Thyroid gland (tissue), 4 donors: Measurements from ENCODE around the gene ARHGAP10. TPM values are rescaled to one million over a fixed set of nuclear protein-coding genes. Genes with fewer than 3 reads are reported as not detected.

Experiments
- DNase-seq, 2 donors: peaks; one replicate each; pipeline ENCODE4 v3.0.0-alpha.2; 2019
- H3K27ac ChIP-seq, 3 donors: fragments of 200-600 bp; sonication (generic); 1 replicate in 2 of 3; 2 replicates in 1 of 3; pipeline ENCODE4 v1.5.1; 2016 to 2019; ENCODE audit warnings: mild to moderate bottlenecking in 1 of 3, moderate library complexity in 1 of 3
- H3K27me3 ChIP-seq: fragments of 200-600 bp; sonication (generic); one replicate; pipeline ENCODE4 v1.5.1; 2019
- H3K36me3 ChIP-seq, 2 donors: fragments of 200-600 bp; sonication (generic); one replicate each; pipeline ENCODE4 v1.5.1; 2016 to 2019
- H3K4me1 ChIP-seq, 2 donors: fragments of 200-600 bp; sonication (generic); one replicate each; pipeline ENCODE4 v1.5.1; 2017 to 2019
- H3K4me3 ChIP-seq, 3 donors: fragments of 200-600 bp; sonication (generic); replicated peaks in 1 of 3; 1 replicate in 2 of 3; 2 replicates in 1 of 3; pipeline ENCODE4 v1.5.1; 2016; ENCODE audit warnings: mild to moderate bottlenecking in 1 of 3
- H3K9me3 ChIP-seq: fragments of 200-600 bp; sonication (generic); one replicate; pipeline ENCODE4 v1.5.1; 2017
- POLR2A ChIP-seq, 2 donors: fragments of 450-650 bp; IDR thresholded peaks; one replicate each; pipeline ENCODE4 v1.6.1; 2017; ENCODE audit warnings: antibody characterized with exemption in 2 of 2, mild to moderate bottlenecking in 2 of 2, moderate library complexity in 1 of 2
- WGBS, 2 donors: methylation state at CpG; one replicate each; pipeline ENCODE4 v1.1.5; 2017; 5-methylcytosine and 5-hydroxymethylcytosine counted together
- intact Hi-C: fragments of 100-400 bp; cut with DNase I; formaldehyde crosslinking; loops from one replicate; pipeline ENCODE4 v1.15.1; 2023
- total RNA-seq, 4 donors: library from RNA; depleted of rRNA; stranded (reverse); fragments of >200 nt; gene quantifications; one replicate each; pipeline ENCODE4 v1.2.3, GENCODE V29; 2016
- TF ChIP-seq, protein P1 (sequence below), 6 experiments: fragments of 200-600 bp in 3 of 6; fragments of 450-650 bp in 3 of 6; sonication (generic) in 3 of 6; IDR thresholded peaks; one replicate each; pipeline ENCODE4 v1.5.1; 2016 to 2019; ENCODE audit warnings: antibody characterized with exemption in 6 of 6, mild to moderate bottlenecking in 2 of 6, inconsistent platforms in 1 of 6, moderate library complexity in 1 of 6

Gene ARHGAP10
- total RNA-seq, 4 donors from 2014 or later, result 39.5 to 78.4 (median 42.0) TPM

DNA sequence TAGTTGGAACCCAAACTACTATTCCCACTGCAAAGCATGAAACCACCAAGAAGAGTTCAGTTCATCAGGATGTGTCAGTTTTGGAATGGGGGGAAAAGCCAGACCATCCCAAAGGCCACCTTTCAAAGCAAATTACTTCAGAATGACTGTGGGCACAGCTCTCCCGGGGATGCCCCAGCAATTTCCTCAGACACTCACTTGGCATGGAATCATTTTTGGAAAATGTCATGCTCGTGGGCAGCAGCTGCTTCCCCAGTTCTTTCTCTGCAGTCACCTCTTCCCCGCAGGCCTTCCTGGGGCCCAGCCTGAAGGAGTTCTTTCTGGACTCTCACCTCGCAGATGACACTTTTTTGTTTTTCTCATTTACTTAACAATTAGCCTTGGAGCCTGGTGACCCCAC is 360.0 kb downstream of the ARHGAP10 start:
- no peak overlapping the region for H3K4me3 ChIP-seq
- H3K36me3 ChIP-seq, result no peaks in the 10 kb centered on the region
- no peaks in the 10 kb centered on the region for H3K9me3 ChIP-seq
- 85 to 94% methylated on average over 4 of the region's 4 CpGs for WGBS, 2 donors
- H3K27me3 ChIP-seq, result no peaks in the 10 kb centered on the region
- peaks cover 21% of the 10 kb centered on the region in 2 donors for H3K4me1 ChIP-seq
- intact Hi-C loops, result no loop called here
- no peak overlapping the region for H3K27ac ChIP-seq
- TF ChIP-seq, protein P1, sequence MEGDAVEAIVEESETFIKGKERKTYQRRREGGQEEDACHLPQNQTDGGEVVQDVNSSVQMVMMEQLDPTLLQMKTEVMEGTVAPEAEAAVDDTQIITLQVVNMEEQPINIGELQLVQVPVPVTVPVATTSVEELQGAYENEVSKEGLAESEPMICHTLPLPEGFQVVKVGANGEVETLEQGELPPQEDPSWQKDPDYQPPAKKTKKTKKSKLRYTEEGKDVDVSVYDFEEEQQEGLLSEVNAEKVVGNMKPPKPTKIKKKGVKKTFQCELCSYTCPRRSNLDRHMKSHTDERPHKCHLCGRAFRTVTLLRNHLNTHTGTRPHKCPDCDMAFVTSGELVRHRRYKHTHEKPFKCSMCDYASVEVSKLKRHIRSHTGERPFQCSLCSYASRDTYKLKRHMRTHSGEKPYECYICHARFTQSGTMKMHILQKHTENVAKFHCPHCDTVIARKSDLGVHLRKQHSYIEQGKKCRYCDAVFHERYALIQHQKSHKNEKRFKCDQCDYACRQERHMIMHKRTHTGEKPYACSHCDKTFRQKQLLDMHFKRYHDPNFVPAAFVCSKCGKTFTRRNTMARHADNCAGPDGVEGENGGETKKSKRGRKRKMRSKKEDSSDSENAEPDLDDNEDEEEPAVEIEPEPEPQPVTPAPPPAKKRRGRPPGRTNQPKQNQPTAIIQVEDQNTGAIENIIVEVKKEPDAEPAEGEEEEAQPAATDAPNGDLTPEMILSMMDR (IDR thresholded peaks at IDR 0.05), result no peak
- TF ChIP-seq POLR2A (IDR thresholded peaks at IDR 0.05), result no peak
- no peak for DNase-seq

DNA sequence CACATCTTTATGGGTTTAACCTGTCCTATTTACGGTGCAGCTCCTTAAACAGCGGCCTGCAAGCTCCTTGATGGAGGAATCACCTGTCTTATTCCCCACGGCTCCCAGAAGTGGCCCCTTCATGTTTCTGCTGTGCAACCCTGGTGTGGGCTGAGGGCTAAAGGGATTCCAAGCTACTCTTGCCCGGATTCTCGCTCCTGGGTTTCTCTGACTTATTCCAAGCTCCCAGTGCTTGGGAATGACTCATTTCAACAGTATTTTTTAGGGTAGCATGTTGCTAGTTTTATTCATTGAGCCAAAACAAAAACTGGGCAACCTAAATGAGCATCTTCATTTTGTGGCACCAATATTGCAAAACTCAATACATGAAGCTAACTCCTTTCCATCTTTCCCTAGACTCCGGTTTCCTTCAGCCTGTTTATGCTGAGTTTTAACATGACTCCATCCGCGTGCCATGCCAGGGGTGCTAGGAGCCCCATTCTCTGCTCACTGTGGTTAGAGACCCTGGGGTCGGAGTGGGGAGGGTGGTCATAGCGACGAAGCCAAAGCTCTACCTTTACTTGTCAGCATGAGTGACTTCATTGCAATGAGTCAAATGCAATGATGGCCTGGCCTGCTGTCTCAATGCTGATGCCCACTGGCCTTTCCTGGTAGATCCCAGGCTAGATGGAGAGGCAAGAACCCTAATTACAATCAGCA is 360.6 kb downstream of the ARHGAP10 start:
- no peaks in the 10 kb centered on the region for H3K9me3 ChIP-seq
- no peak overlapping the region for H3K4me3 ChIP-seq
- no peaks in the 10 kb centered on the region for H3K36me3 ChIP-seq
- no peaks in the 10 kb centered on the region for H3K27me3 ChIP-seq
- no peak overlapping the region for H3K27ac ChIP-seq
- TF ChIP-seq POLR2A (IDR thresholded peaks at IDR 0.05), result no peak
- TF ChIP-seq, protein P1 (IDR thresholded peaks at IDR 0.05), result no peak
- intact Hi-C loops, result no loop called here
- peaks cover 21% of the 10 kb centered on the region in 2 donors for H3K4me1 ChIP-seq
- 98 to 99% methylated on average over 11 of the region's 11 CpGs for WGBS, 2 donors
- DNase-seq, result no peak

GRCh38 chr4:148093065-148093464 is 361.2 kb downstream of the ARHGAP10 start:
- H3K36me3 ChIP-seq, result no peaks in the 10 kb centered on the region
- intact Hi-C loops, result no loop called here
- H3K27ac ChIP-seq, result no peak overlapping the region
- 95 to 98% methylated on average over 3 to 5 of the region's 5 CpGs for WGBS, 2 donors
- TF ChIP-seq POLR2A (IDR thresholded peaks at IDR 0.05), result no peak
- TF ChIP-seq, protein P1 (IDR thresholded peaks at IDR 0.05), result no peak
- DNase-seq, result no peak
- peaks cover 21% of the 10 kb centered on the region in 2 donors for H3K4me1 ChIP-seq
- H3K4me3 ChIP-seq, result no peak overlapping the region
- H3K9me3 ChIP-seq, result no peaks in the 10 kb centered on the region
- H3K27me3 ChIP-seq, result no peaks in the 10 kb centered on the region

DNA sequence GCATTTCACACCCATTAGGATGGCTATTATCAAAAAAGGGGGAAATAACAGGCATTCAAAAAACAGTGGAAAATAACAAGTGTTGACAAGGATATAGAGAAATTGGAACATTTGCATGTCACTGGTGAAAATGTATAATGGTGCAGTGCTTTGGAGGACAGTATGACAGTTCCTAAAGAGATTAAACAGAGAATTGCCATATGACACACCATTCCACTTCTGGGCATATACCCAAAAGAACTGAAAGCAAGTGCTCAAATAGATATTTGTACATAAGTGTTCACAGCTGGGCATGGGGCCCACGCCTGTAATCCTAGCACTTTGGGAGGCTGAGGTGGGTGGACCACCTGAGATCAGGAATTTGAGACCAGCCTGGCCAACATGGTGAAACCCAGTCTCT is 362.3 kb downstream of the ARHGAP10 start:
- 67 to 85% methylated on average over 1 of the region's 1 CpG for WGBS, 2 donors
- intact Hi-C loops, result no loop called here
- Histone ChIP-seq H3K27ac (peak overlapping the region in 1 of 3 donors; percentile 51), H3K4me1 (peaks cover 21% of the 10 kb centered on the region in 2 donors), H3K27me3 (no peaks in the 10 kb centered on the region), H3K4me3 (no peak overlapping the region), H3K36me3 (no peaks in the 10 kb centered on the region), H3K9me3 (no peaks in the 10 kb centered on the region)
- DNase-seq, result no peak
- TF ChIP-seq, protein P1 (IDR thresholded peaks at IDR 0.05), result no peak
- no peak for TF ChIP-seq POLR2A (IDR thresholded peaks at IDR 0.05)

DNA sequence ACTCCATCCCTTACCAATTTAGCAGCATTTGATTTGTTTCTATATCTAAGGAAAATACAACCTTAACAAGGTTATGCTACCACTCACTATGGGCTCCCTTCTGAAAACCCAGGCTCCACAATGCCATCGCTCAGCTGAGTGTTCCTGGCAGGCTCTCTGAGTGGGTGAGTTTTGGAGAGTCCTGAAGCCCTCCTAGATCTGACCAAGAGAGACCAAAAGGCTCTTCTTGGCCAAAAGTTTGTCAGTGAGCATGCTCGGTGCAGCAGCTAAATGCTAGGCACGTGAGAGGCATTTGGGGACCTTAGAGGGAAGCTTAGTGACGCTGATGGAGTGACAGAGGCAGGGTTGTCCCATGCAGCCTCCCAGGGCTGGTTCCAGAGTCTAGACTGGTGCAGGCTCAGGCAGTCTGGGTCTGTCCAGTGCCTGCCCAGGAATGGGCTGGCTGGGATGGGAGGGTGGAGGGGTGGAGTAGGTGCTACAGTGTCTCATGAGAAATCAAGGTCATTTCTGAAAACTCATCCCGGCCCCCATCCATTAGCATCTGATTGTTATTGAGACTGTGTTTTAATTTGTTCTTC is 363.5 kb downstream of the ARHGAP10 start:
- H3K27me3 ChIP-seq, result no peaks in the 10 kb centered on the region
- no peaks in the 10 kb centered on the region for H3K36me3 ChIP-seq
- no peaks in the 10 kb centered on the region for H3K9me3 ChIP-seq
- H3K4me3 ChIP-seq, result no peak overlapping the region
- WGBS, 2 donors, result 48 to 56% methylated on average over 5 of the region's 5 CpGs
- peak; percentile 91 to 94 for DNase-seq
- peaks cover 21% of the 10 kb centered on the region in 2 donors for H3K4me1 ChIP-seq
- intact Hi-C loops, result no loop called here
- TF ChIP-seq POLR2A (IDR thresholded peaks at IDR 0.05), result peak in 1 of 2 donors; percentile 46
- TF ChIP-seq, protein P1 (IDR thresholded peaks at IDR 0.05), result no peak
- H3K27ac ChIP-seq, result peak overlapping the region; percentile 55 to 82 (median 62)
